ENCODE measurements around the gene GSTP1.

- TF ChIP-seq CTCF (conservative IDR thresholded peaks at IDR 0.05; ENCODE audit: low read length) (no peak), EZH2phosphoT487 (IDR thresholded peaks at IDR 0.05; ENCODE audit: borderline replicate concordance, low read depth, low read length) (no peak)
Observed at GRCh38 chr11:67534070-67534679, 49.4 kb upstream of the GSTP1 start.

Measured in OCI-LY7 (cell line).